SK-N-SH treated with all-trans-retinoic acid at 6 μM for 48 hours (cell line): ENCODE data around the gene ST6GAL2.

Source experiments
- ATAC-seq: fragments of 200-7000 bp; cut with Tn5 transposase; 3 replicates; pipeline ENCODE4 v1.9.1; 2020; ENCODE audit warnings: mild to moderate bottlenecking, moderate library complexity
- ARNTL ChIP-seq: fragments of 450-650 bp; formaldehyde crosslinking; IDR thresholded peaks from 2 replicates; pipeline ENCODE4 v1.5.0; 2020; ENCODE audit warnings: low read depth, mild to moderate bottlenecking, moderate library complexity, borderline replicate concordance
- BACH2 ChIP-seq: fragments of 250-450 bp; sonication (Bioruptor Pico); IDR thresholded peaks from 2 replicates; pipeline ENCODE4 v1.9.0; 2021; ENCODE audit warnings: mild to moderate bottlenecking, borderline replicate concordance
- CREB5 ChIP-seq: fragments of 250-450 bp; sonication (Bioruptor Pico); IDR thresholded peaks from 2 replicates; pipeline ENCODE4 v1.5.1; 2020; ENCODE audit warnings: low read depth, mild to moderate bottlenecking, moderate library complexity
- CSDC2 ChIP-seq: fragments of 250-450 bp; sonication (Bioruptor Pico); IDR thresholded peaks from 2 replicates; pipeline ENCODE4 v1.5.0; 2020; ENCODE audit warnings: mild to moderate bottlenecking, moderate library complexity
- ESRRG ChIP-seq: fragments of 250-450 bp; sonication (Bioruptor Pico); IDR thresholded peaks from 2 replicates; pipeline ENCODE4 v1.6.1; 2021; ENCODE audit warnings: mild to moderate bottlenecking
- GLIS3 ChIP-seq: fragments of 250-450 bp; sonication (Bioruptor Pico); IDR thresholded peaks from 2 replicates; pipeline ENCODE4 v1.5.0; 2020; ENCODE audit warnings: mild to moderate bottlenecking, moderate library complexity
- ISL1 ChIP-seq: fragments of 250-450 bp; sonication (Bioruptor Pico); IDR thresholded peaks from 2 replicates; pipeline ENCODE4 v2.1.2; 2022; ENCODE audit warnings: mild to moderate bottlenecking, moderate library complexity
- OSR1 ChIP-seq: fragments of 250-450 bp; sonication (Bioruptor Pico); IDR thresholded peaks from 2 replicates; pipeline ENCODE4 v1.8.0; 2022; ENCODE audit warnings: moderate library complexity, mild to moderate bottlenecking, inconsistent platforms
- POU6F1 ChIP-seq: fragments of 250-450 bp; sonication (Bioruptor Pico); IDR thresholded peaks from 2 replicates; pipeline ENCODE4 v1.8.0; 2021; ENCODE audit warnings: low read depth, mild to moderate bottlenecking, moderate library complexity, borderline replicate concordance
- PPARA ChIP-seq: fragments of 250-450 bp; sonication (Bioruptor Pico); IDR thresholded peaks from 2 replicates; pipeline ENCODE4 v1.5.0; 2020; ENCODE audit warnings: mild to moderate bottlenecking, borderline replicate concordance
- RARB ChIP-seq: fragments of 250-450 bp; sonication (Bioruptor Pico); IDR thresholded peaks from 2 replicates; pipeline ENCODE4 v1.8.0; 2021; ENCODE audit warnings: mild to moderate bottlenecking, moderate library complexity
- SNAI2 ChIP-seq: fragments of 250-450 bp; sonication (Bioruptor Pico); IDR thresholded peaks from 2 replicates; pipeline ENCODE4 v1.5.0; 2020; ENCODE audit warnings: mild to moderate bottlenecking, moderate library complexity
- TCF4 ChIP-seq: fragments of 250-450 bp; sonication (Bioruptor Pico); IDR thresholded peaks from 2 replicates; pipeline ENCODE4 v1.8.0; 2021; ENCODE audit warnings: mild to moderate bottlenecking, moderate library complexity, borderline replicate concordance
- TOX ChIP-seq: fragments of 250-450 bp; sonication (Bioruptor Pico); IDR thresholded peaks from 2 replicates; pipeline ENCODE4 v1.8.0; 2021; ENCODE audit warnings: mild to moderate bottlenecking, moderate library complexity, borderline replicate concordance
- TSHZ2 ChIP-seq: fragments of 250-450 bp; sonication (Bioruptor Pico); IDR thresholded peaks from 2 replicates; pipeline ENCODE4 v1.5.0; 2020; ENCODE audit warnings: mild to moderate bottlenecking, moderate library complexity
- ZC3H10 ChIP-seq: fragments of 250-450 bp; sonication (Bioruptor Pico); IDR thresholded peaks from 2 replicates; pipeline ENCODE4 v1.5.1; 2021; ENCODE audit warnings: mild to moderate bottlenecking, moderate library complexity
- ZFP3 ChIP-seq: fragments of 250-450 bp; sonication (Bioruptor Pico); IDR thresholded peaks from 2 replicates; pipeline ENCODE4 v1.5.0; 2020; ENCODE audit warnings: mild to moderate bottlenecking, moderate library complexity
- ZFP30 ChIP-seq: fragments of 450-650 bp; formaldehyde crosslinking; IDR thresholded peaks from 2 replicates; pipeline ENCODE4 v1.5.0; 2022; ENCODE audit warnings: mild to moderate bottlenecking, moderate library complexity
- ZNF565 ChIP-seq: fragments of 450-650 bp; formaldehyde crosslinking; conservative IDR thresholded peaks from 2 replicates; pipeline ENCODE4 v1.5.0; 2020; ENCODE audit warnings: low read depth, mild to moderate bottlenecking, moderate library complexity
- ZNF70 ChIP-seq: fragments of 450-650 bp; formaldehyde crosslinking; IDR thresholded peaks from 2 replicates; pipeline ENCODE4 v1.5.0; 2020; ENCODE audit warnings: mild to moderate bottlenecking, moderate library complexity
- ZNF8 ChIP-seq: fragments of 450-650 bp; formaldehyde crosslinking; IDR thresholded peaks from 2 replicates; pipeline ENCODE4 v1.5.0; 2020; ENCODE audit warnings: mild to moderate bottlenecking, moderate library complexity
- TF ChIP-seq, protein P1 (sequence below): fragments of 250-450 bp; sonication (Bioruptor Pico); IDR thresholded peaks from 2 replicates; pipeline ENCODE4 v1.5.1; 2021; ENCODE audit warnings: mild to moderate bottlenecking, moderate library complexity
- TF ChIP-seq, protein P2 (sequence below): fragments of 250-450 bp; sonication (Bioruptor Pico); IDR thresholded peaks from 2 replicates; pipeline ENCODE4 v1.8.0; 2020; ENCODE audit warnings: mild to moderate bottlenecking, moderate library complexity, borderline replicate concordance

Gene ST6GAL2

GRCh38 chr2:106831816-106832569 is 54.0 kb downstream of the ST6GAL2 start:
- ATAC-seq: no peak

DNA sequence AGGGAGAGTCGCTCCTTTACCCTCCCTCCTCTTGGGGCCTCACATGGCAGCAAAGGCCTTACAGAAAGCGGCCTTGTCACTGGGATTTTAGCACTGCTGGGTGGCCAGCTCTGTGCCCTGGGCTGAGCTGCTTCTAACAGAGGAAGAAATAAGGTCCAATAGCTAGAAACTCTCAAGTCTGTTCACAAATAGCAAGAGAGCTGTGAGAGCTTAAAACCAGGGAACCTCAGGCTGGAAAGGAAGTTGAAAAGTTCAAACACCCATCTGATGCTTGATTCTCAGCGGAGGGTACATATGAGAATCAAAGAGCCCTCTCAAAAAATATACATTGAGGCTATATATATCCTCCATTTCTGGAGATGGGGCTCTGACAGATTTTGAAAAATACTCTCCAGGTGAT is 54.7 kb downstream of the ST6GAL2 start:
- TF ChIP-seq TOX (no peak), ESRRG (CRISPR knock-in tag) (no peak), ZNF8 (CRISPR knock-in tag) (no peak), ISL1 (CRISPR knock-in tag) (no peak), SNAI2 (no peak), RARB (CRISPR knock-in tag) (no peak), ZC3H10 (CRISPR knock-in tag) (no peak), ARNTL (CRISPR knock-in tag) (no peak)
- ATAC-seq: no peak

More at GRCh38 chr2:106831816-106832569, 54.0 kb downstream of the ST6GAL2 start:
- no peak for TF ChIP-seq BACH2 (CRISPR knock-in tag)
- no peak for TF ChIP-seq OSR1 (CRISPR knock-in tag)

- ATAC-seq: no peak
- TF ChIP-seq, protein P1, sequence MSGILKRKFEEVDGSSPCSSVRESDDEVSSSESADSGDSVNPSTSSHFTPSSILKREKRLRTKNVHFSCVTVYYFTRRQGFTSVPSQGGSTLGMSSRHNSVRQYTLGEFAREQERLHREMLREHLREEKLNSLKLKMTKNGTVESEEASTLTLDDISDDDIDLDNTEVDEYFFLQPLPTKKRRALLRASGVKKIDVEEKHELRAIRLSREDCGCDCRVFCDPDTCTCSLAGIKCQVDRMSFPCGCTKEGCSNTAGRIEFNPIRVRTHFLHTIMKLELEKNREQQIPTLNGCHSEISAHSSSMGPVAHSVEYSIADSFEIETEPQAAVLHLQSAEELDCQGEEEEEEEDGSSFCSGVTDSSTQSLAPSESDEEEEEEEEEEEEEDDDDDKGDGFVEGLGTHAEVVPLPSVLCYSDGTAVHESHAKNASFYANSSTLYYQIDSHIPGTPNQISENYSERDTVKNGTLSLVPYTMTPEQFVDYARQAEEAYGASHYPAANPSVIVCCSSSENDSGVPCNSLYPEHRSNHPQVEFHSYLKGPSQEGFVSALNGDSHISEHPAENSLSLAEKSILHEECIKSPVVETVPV (CRISPR knock-in tag): no peak
- TF ChIP-seq ARNTL (CRISPR knock-in tag) (no peak), ESRRG (CRISPR knock-in tag) (no peak), GLIS3 (CRISPR knock-in tag) (no peak), CSDC2 (CRISPR knock-in tag) (no peak), ISL1 (CRISPR knock-in tag) (no peak), ZFP3 (CRISPR knock-in tag) (no peak), OSR1 (CRISPR knock-in tag) (no peak), TCF4 (CRISPR knock-in tag) (no peak), CREB5 (CRISPR knock-in tag) (no peak), TSHZ2 (no peak), RARB (CRISPR knock-in tag) (no peak), ZC3H10 (CRISPR knock-in tag) (no peak), ZNF565 (CRISPR knock-in tag) (no peak), ZNF8 (CRISPR knock-in tag) (no peak), ZNF70 (CRISPR knock-in tag) (no peak), PPARA (CRISPR knock-in tag) (no peak)
- TF ChIP-seq, protein P2, sequence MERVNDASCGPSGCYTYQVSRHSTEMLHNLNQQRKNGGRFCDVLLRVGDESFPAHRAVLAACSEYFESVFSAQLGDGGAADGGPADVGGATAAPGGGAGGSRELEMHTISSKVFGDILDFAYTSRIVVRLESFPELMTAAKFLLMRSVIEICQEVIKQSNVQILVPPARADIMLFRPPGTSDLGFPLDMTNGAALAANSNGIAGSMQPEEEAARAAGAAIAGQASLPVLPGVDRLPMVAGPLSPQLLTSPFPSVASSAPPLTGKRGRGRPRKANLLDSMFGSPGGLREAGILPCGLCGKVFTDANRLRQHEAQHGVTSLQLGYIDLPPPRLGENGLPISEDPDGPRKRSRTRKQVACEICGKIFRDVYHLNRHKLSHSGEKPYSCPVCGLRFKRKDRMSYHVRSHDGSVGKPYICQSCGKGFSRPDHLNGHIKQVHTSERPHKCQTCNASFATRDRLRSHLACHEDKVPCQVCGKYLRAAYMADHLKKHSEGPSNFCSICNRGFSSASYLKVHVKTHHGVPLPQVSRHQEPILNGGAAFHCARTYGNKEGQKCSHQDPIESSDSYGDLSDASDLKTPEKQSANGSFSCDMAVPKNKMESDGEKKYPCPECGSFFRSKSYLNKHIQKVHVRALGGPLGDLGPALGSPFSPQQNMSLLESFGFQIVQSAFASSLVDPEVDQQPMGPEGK (CRISPR knock-in tag): no peak
Observed at GRCh38 chr2:106830191-106830590, 55.8 kb downstream of the ST6GAL2 start.

DNA sequence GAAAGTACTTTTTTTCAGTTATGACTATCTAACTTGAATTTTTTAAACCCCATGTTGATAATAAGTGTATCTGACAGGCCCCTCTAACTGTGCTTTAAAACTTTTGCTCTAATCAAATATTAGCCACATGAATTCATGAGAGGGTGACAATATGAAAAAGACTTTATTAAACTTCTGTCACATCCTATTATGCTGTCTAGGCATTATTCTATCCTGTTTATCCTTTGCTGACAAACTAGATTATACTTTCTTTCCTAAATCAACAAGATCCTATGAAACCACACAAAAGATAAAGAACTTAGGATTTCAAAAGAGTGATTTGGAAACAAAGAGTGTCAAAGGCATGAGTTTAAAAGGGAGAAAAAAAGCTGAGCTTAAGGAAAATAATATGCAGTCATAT is 57.8 kb downstream of the ST6GAL2 start:
- no peak for ATAC-seq
- TF ChIP-seq ZFP30 (CRISPR knock-in tag) (no peak), ZC3H10 (CRISPR knock-in tag) (no peak), ISL1 (CRISPR knock-in tag) (no peak), ESRRG (CRISPR knock-in tag) (no peak), RARB (CRISPR knock-in tag) (no peak), SNAI2 (no peak), TCF4 (CRISPR knock-in tag) (no peak), POU6F1 (no peak), CREB5 (CRISPR knock-in tag) (no peak), ZNF8 (CRISPR knock-in tag) (no peak), CSDC2 (CRISPR knock-in tag) (no peak), ARNTL (CRISPR knock-in tag) (no peak)
